ENCODE results near the gene C4BPA.

The C4BPA gene

DNA sequence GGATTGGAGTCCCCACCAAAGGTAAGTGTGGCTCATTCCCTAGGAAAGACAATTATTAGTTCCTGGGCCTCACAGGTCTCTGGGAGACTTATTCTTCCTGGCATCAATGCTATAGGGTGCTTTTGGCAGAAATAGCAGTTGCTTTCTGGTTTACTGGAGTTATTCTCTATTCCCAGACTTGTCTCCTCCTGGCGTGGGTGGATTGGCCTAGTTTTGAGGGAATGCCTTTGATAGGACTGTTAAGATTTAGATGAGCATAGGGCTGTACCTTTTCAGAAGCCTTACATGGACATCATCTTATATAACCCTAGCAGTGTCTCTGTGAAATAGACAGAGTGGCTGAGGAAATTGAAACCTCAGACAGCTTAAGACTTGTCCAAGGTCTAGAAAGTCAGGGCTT, 42.0 kb upstream of the C4BPA start:
- ATAC-seq: no peak
- TF ChIP-seq ZFP30 (CRISPR knock-in tag; IDR thresholded peaks at IDR 0.05): no peak
- TF ChIP-seq, protein P1, sequence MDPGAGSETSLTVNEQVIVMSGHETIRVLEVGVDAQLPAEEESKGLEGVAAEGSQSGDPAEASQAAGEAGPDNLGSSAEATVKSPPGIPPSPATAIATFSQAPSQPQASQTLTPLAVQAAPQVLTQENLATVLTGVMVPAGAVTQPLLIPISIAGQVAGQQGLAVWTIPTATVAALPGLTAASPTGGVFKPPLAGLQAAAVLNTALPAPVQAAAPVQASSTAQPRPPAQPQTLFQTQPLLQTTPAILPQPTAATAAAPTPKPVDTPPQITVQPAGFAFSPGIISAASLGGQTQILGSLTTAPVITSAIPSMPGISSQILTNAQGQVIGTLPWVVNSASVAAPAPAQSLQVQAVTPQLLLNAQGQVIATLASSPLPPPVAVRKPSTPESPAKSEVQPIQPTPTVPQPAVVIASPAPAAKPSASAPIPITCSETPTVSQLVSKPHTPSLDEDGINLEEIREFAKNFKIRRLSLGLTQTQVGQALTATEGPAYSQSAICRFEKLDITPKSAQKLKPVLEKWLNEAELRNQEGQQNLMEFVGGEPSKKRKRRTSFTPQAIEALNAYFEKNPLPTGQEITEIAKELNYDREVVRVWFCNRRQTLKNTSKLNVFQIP (CRISPR knock-in tag; IDR thresholded peaks at IDR 0.05; ENCODE audit: borderline replicate concordance, low read depth): no peak
- no peak for TF ChIP-seq ESRRG (CRISPR knock-in tag; IDR thresholded peaks at IDR 0.05)
- no peak for TF ChIP-seq ZNF8 (CRISPR knock-in tag; IDR thresholded peaks at IDR 0.05)
- no peak for TF ChIP-seq PPARA (CRISPR knock-in tag; IDR thresholded peaks at IDR 0.05; ENCODE audit: borderline replicate concordance)
- TF ChIP-seq ISL1 (CRISPR knock-in tag; IDR thresholded peaks at IDR 0.05): no peak
- no peak for TF ChIP-seq RARB (CRISPR knock-in tag; IDR thresholded peaks at IDR 0.05)
- TF ChIP-seq ZNF565 (CRISPR knock-in tag; conservative IDR thresholded peaks at IDR 0.05; ENCODE audit: low read depth): no peak
- TF ChIP-seq, protein P2, sequence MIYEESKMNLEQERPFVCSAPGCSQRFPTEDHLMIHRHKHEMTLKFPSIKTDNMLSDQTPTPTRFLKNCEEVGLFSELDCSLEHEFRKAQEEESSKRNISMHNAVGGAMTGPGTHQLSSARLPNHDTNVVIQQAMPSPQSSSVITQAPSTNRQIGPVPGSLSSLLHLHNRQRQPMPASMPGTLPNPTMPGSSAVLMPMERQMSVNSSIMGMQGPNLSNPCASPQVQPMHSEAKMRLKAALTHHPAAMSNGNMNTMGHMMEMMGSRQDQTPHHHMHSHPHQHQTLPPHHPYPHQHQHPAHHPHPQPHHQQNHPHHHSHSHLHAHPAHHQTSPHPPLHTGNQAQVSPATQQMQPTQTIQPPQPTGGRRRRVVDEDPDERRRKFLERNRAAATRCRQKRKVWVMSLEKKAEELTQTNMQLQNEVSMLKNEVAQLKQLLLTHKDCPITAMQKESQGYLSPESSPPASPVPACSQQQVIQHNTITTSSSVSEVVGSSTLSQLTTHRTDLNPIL (CRISPR knock-in tag; IDR thresholded peaks at IDR 0.05; ENCODE audit: low read depth): no peak
- no peak for TF ChIP-seq ARNTL (CRISPR knock-in tag; IDR thresholded peaks at IDR 0.05; ENCODE audit: borderline replicate concordance, low read depth)
- TF ChIP-seq, protein P3, sequence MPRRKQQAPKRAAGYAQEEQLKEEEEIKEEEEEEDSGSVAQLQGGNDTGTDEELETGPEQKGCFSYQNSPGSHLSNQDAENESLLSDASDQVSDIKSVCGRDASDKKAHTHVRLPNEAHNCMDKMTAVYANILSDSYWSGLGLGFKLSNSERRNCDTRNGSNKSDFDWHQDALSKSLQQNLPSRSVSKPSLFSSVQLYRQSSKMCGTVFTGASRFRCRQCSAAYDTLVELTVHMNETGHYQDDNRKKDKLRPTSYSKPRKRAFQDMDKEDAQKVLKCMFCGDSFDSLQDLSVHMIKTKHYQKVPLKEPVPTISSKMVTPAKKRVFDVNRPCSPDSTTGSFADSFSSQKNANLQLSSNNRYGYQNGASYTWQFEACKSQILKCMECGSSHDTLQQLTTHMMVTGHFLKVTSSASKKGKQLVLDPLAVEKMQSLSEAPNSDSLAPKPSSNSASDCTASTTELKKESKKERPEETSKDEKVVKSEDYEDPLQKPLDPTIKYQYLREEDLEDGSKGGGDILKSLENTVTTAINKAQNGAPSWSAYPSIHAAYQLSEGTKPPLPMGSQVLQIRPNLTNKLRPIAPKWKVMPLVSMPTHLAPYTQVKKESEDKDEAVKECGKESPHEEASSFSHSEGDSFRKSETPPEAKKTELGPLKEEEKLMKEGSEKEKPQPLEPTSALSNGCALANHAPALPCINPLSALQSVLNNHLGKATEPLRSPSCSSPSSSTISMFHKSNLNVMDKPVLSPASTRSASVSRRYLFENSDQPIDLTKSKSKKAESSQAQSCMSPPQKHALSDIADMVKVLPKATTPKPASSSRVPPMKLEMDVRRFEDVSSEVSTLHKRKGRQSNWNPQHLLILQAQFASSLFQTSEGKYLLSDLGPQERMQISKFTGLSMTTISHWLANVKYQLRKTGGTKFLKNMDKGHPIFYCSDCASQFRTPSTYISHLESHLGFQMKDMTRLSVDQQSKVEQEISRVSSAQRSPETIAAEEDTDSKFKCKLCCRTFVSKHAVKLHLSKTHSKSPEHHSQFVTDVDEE (CRISPR knock-in tag; IDR thresholded peaks at IDR 0.05): no peak
- TF ChIP-seq TOX (CRISPR knock-in tag; IDR thresholded peaks at IDR 0.05; ENCODE audit: borderline replicate concordance): no peak
- TF ChIP-seq, protein P4, sequence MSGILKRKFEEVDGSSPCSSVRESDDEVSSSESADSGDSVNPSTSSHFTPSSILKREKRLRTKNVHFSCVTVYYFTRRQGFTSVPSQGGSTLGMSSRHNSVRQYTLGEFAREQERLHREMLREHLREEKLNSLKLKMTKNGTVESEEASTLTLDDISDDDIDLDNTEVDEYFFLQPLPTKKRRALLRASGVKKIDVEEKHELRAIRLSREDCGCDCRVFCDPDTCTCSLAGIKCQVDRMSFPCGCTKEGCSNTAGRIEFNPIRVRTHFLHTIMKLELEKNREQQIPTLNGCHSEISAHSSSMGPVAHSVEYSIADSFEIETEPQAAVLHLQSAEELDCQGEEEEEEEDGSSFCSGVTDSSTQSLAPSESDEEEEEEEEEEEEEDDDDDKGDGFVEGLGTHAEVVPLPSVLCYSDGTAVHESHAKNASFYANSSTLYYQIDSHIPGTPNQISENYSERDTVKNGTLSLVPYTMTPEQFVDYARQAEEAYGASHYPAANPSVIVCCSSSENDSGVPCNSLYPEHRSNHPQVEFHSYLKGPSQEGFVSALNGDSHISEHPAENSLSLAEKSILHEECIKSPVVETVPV (CRISPR knock-in tag; IDR thresholded peaks at IDR 0.05): no peak
- TF ChIP-seq GLIS3 (CRISPR knock-in tag; IDR thresholded peaks at IDR 0.05): no peak
- TF ChIP-seq ZNF70 (CRISPR knock-in tag; IDR thresholded peaks at IDR 0.05): no peak
- TF ChIP-seq, protein P5, sequence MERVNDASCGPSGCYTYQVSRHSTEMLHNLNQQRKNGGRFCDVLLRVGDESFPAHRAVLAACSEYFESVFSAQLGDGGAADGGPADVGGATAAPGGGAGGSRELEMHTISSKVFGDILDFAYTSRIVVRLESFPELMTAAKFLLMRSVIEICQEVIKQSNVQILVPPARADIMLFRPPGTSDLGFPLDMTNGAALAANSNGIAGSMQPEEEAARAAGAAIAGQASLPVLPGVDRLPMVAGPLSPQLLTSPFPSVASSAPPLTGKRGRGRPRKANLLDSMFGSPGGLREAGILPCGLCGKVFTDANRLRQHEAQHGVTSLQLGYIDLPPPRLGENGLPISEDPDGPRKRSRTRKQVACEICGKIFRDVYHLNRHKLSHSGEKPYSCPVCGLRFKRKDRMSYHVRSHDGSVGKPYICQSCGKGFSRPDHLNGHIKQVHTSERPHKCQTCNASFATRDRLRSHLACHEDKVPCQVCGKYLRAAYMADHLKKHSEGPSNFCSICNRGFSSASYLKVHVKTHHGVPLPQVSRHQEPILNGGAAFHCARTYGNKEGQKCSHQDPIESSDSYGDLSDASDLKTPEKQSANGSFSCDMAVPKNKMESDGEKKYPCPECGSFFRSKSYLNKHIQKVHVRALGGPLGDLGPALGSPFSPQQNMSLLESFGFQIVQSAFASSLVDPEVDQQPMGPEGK (CRISPR knock-in tag; IDR thresholded peaks at IDR 0.05; ENCODE audit: borderline replicate concordance): no peak

DNA sequence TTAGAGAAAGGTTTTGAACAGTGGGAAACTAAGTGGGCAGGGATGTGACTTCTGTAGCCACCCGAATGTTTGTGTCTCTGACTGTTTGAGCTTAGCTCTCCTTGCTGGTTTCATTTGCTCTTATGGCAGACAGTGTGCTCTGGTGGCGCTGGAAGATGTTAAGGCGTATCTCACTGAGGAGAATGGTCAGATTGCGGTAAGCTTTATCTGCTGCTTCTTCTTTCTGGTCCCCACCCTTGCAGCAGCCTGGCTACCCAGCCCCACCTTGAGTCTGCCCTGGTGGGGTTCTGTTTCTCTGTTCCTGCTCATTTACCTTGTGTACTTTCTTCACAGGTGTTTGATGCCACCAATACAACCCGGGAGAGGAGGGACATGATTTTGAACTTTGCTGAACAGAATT, 41.0 kb upstream of the C4BPA start:
- no peak for TF ChIP-seq ZFP3 (CRISPR knock-in tag; IDR thresholded peaks at IDR 0.05)
- TF ChIP-seq RARB (CRISPR knock-in tag; IDR thresholded peaks at IDR 0.05): no peak
- TF ChIP-seq ZFP30 (CRISPR knock-in tag; IDR thresholded peaks at IDR 0.05): no peak
- no peak for TF ChIP-seq ZNF70 (CRISPR knock-in tag; IDR thresholded peaks at IDR 0.05)
- TF ChIP-seq, protein P3 (CRISPR knock-in tag; IDR thresholded peaks at IDR 0.05): no peak
- TF ChIP-seq BACH2 (CRISPR knock-in tag; IDR thresholded peaks at IDR 0.05; ENCODE audit: borderline replicate concordance): no peak
- TF ChIP-seq PPARA (CRISPR knock-in tag; IDR thresholded peaks at IDR 0.05; ENCODE audit: borderline replicate concordance): no peak
- TF ChIP-seq OSR1 (CRISPR knock-in tag; IDR thresholded peaks at IDR 0.05): no peak
- no peak for ATAC-seq
